HFFc6 (cell line): ENCODE results near the gene PALLD. TPM values are rescaled to one million over a fixed set of nuclear protein-coding genes. Genes with fewer than 3 reads are reported as not detected.

ENCODE experiments used
- DNase-seq: peaks from one replicate; pipeline ENCODE4 v3.0.0-alpha.2; 2018
- H3K27ac Mint-ChIP-seq: 2 replicates; pipeline ENCODE4 v1.8.0; 2020; ENCODE audit warnings: mild to moderate bottlenecking, mixed read lengths
- H3K27me3 Mint-ChIP-seq: 2 replicates; pipeline ENCODE4 v1.8.0; 2021; ENCODE audit warnings: mild to moderate bottlenecking, moderate library complexity, mixed read lengths; ENCODE audit not compliant: insufficient read depth
- H3K36me3 Mint-ChIP-seq: 2 replicates; pipeline ENCODE4 v1.8.0; 2021; ENCODE audit warnings: low read depth, mixed read lengths
- H3K4me1 Mint-ChIP-seq: 2 replicates; pipeline ENCODE4 v1.8.0; 2020; ENCODE audit warnings: low read depth, mixed read lengths
- H3K4me3 Mint-ChIP-seq: 2 replicates; pipeline ENCODE4 v1.8.0; 2020; ENCODE audit warnings: mild to moderate bottlenecking, moderate library complexity, mixed read lengths
- H3K9me3 Mint-ChIP-seq: 2 replicates; pipeline ENCODE4 v1.8.0; 2020; ENCODE audit warnings: mild to moderate bottlenecking, mixed read lengths
- CTCF ChIP-seq: fragments of 200-600 bp; sonication (generic); IDR thresholded peaks from 2 replicates; pipeline ENCODE4 v1.5.0; 2021; ENCODE audit warnings: antibody characterized with exemption, mild to moderate bottlenecking
- total RNA-seq, 6 experiments: library from RNA; stranded (reverse); fragmentation: NEBNext Ultra II Directional; extraction: Animal tissue kit (Norgen Biotek cat#: 25700); gene quantifications; 2 replicates in 1 of 6; 3 replicates in 5 of 6; pipeline ENCODE4 v1.2.3, GENCODE V29; 2021

The PALLD gene
- total RNA-seq, 6 experiments from 2014 or later = 72.6 to 163 (median 149) TPM

DNA sequence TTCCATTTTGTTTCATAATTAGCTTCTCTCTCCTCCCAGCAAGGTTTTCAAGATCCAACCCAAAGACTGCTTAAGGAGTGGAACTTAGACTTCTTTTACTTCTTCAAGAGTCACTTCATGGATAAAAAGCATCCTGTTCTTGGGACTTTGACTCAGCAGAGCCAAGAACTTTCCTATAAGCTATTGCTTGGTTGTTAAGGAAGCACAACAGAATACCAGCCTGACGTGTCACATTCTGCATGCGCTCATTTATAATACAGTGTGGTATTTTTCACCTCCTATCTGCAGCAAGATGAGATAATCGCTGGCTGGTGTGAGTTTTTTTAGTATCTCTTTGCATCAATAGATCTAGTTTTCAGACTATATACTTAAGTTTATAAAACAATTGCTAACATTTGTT, 152.1 kb downstream of the PALLD start:
- Mint-ChIP-seq H3K9me3 (no peaks in the 10 kb centered on the region), H3K4me3 (no peak overlapping the region), H3K27ac (peak overlapping the region; percentile 35), H3K4me1 (peaks cover 33% of the 10 kb centered on the region), H3K36me3 (no peaks in the 10 kb centered on the region), H3K27me3 (no peaks in the 10 kb centered on the region)
- DNase-seq = peak; percentile 81
- TF ChIP-seq CTCF = no peak

- no peak overlapping the region for H3K4me3 Mint-ChIP-seq
- TF ChIP-seq CTCF = no peak
- no peak for DNase-seq
- H3K36me3 Mint-ChIP-seq = no peaks in the 10 kb centered on the region
- H3K27me3 Mint-ChIP-seq = 0 out of 2 replicates have a peak, but pooled peaks cover 2% of the 10 kb centered on the region
- peaks cover 58% of the 10 kb centered on the region for H3K4me1 Mint-ChIP-seq
- no peak overlapping the region for H3K27ac Mint-ChIP-seq
- H3K9me3 Mint-ChIP-seq = no peaks in the 10 kb centered on the region
These were observed 154.5 kb downstream of the PALLD start for GRCh38 chr4:168651374-168651773.

DNA sequence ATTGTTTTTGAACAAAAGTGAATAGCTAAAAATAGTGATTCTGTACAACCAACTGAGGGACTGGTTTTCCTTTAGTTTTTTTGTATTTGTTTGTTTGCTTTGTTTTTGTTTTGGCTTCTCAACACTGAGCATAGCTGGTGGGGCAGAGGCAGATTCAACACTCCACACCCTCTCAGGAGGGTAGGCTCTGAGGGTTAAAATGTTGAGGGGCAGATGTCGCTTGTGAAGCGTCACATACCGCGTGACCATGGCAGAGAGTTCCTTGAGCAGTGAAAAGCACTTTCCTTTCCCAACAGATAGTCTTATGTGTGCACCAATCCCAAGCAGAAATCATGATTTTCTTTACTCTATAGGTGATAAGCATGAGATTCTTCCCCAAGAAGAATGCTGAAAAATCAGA, 155.0 kb downstream of the PALLD start:
- Mint-ChIP-seq H3K27me3 (0 out of 2 replicates have a peak, but pooled peaks cover 2% of the 10 kb centered on the region), H3K9me3 (no peaks in the 10 kb centered on the region), H3K36me3 (no peaks in the 10 kb centered on the region)

DNA sequence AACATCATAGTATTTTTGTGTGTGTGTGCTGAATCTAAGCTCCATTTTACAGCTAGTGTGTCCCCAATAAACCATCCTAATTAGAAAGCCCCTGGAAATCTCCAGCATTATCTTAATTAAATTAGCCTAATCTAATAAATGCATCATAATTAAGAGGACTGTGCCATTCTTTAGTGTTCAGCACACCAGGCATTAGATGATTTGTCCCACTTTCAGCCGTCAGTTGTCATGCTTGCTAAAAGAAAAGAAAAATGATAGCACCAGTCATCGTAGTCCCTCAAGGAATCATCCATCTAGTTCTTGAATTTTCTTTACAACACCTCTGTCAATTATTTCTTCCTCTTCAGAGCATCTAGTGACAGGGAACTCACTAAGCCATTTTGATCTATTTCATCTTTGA, 155.9 kb downstream of the PALLD start:
- Mint-ChIP-seq H3K4me1 (peaks cover 67% of the 10 kb centered on the region), H3K27me3 (0 out of 2 replicates have a peak, but pooled peaks cover 2% of the 10 kb centered on the region), H3K27ac (no peak overlapping the region), H3K36me3 (no peaks in the 10 kb centered on the region; the same call in 1 of the 2 replicates), H3K4me3 (no peak overlapping the region), H3K9me3 (no peaks in the 10 kb centered on the region)
- DNase-seq = no peak
- TF ChIP-seq CTCF = no peak

More for the DNA sequence above, 155.0 kb downstream of the PALLD start:
- no peak for TF ChIP-seq CTCF
- no peak for DNase-seq
- no peak overlapping the region for H3K4me3 Mint-ChIP-seq
- no peak overlapping the region for H3K27ac Mint-ChIP-seq
- H3K4me1 Mint-ChIP-seq = peaks cover 63% of the 10 kb centered on the region

DNA sequence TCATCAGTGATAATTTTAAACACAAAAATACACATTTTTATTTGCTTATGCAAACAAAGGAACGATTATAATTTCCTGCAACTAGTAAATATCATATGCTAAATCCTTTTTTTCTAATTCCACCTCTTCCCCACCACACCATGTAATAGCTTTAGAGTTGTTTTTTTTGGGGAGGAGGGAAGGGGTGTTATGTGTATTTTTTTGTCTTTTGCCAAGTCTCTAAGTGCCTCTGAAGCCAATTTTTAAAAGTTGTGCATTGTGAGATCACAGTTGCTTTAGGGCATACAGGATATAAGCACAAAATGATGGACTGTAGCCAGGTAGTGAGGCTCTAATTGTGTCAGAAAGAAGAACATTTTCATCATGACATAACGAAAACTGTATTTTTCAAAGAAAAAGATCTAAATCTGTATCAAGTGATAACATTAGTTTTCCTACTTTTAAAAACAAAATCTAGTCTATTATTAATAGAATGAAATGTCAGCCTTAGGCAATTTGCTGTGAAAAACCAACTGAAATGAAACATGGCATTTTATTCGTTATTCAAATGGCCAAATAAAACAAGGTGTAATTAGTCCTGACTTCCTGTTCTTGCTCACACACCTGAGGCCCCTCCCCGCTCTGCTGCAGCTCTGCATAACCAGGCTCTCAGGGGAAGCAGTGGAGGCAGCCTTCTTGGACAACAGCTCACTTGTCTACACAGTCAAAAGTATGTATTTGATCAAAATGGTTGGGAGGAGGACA, 157.4 kb downstream of the PALLD start:
- no peaks in the 10 kb centered on the region for H3K9me3 Mint-ChIP-seq
- H3K27me3 Mint-ChIP-seq = 0 out of 2 replicates have a peak, but pooled peaks cover 2% of the 10 kb centered on the region
- H3K4me3 Mint-ChIP-seq = no peak overlapping the region
- H3K27ac Mint-ChIP-seq = no peak overlapping the region
- no peaks in the 10 kb centered on the region; the same call in 1 of the 2 replicates for H3K36me3 Mint-ChIP-seq
- no peak for TF ChIP-seq CTCF
- DNase-seq = no peak
- peaks cover 60% of the 10 kb centered on the region for H3K4me1 Mint-ChIP-seq
